MM.1S (cell line): ENCODE measurements around the gene LMX1B.

ENCODE experiments used
- DNase-seq: peaks from one replicate; pipeline ENCODE4 v3.0.0-alpha.2; 2015
- H2AFZ ChIP-seq: fragments of 300-600 bp; sonication (generic); 2 replicates; pipeline ENCODE4 v1.6.0; 2016; ENCODE audit warnings: antibody characterized with exemption, low read length
- H3F3A ChIP-seq: fragments of 300-600 bp; sonication (generic); 2 replicates; pipeline ENCODE4 v1.6.1; 2016; ENCODE audit warnings: mild to moderate bottlenecking, antibody characterized with exemption, low read length, moderate library complexity, mixed read lengths; ENCODE audit not compliant: insufficient read depth
- H3K27ac ChIP-seq: fragments of 300-600 bp; sonication (generic); 2 replicates; pipeline ENCODE4 v1.5.1; 2016; ENCODE audit warnings: mild to moderate bottlenecking, low read length
- H3K27me3 ChIP-seq: fragments of 300-600 bp; sonication (generic); replicated peaks from 2 replicates; pipeline ENCODE4 v1.6.0; 2016; ENCODE audit warnings: low read length; ENCODE audit not compliant: insufficient read depth
- H3K36me3 ChIP-seq: fragments of 300-600 bp; sonication (generic); replicated peaks from 2 replicates; pipeline ENCODE4 v1.6.1; 2016; ENCODE audit warnings: mild to moderate bottlenecking, low read length, mixed read lengths; ENCODE audit not compliant: insufficient read depth
- H3K4me1 ChIP-seq: fragments of 300-600 bp; sonication (generic); 2 replicates; pipeline ENCODE4 v1.6.1; 2016; ENCODE audit warnings: low read length, mixed read lengths
- H3K4me2 ChIP-seq: fragments of 300-600 bp; sonication (generic); 2 replicates; pipeline ENCODE4 v1.6.0; 2016; ENCODE audit warnings: low read depth, low read length
- H3K4me3 ChIP-seq: fragments of 300-600 bp; sonication (generic); 2 replicates; pipeline ENCODE4 v1.5.1; 2016; ENCODE audit warnings: low read length, mixed read lengths
- H3K79me2 ChIP-seq: fragments of 300-600 bp; sonication (generic); 2 replicates; pipeline ENCODE4 v1.6.1; 2016; ENCODE audit warnings: mixed run types, low read length, mixed read lengths
- H3K9ac ChIP-seq: fragments of 300-600 bp; sonication (generic); 2 replicates; pipeline ENCODE4 v1.6.1; 2016; ENCODE audit warnings: low read length, mixed read lengths
- H3K9me2 ChIP-seq: fragments of 300-600 bp; sonication (generic); replicated peaks from 2 replicates; pipeline ENCODE4 v1.6.1; 2016; ENCODE audit warnings: mild to moderate bottlenecking, low read length, mixed read lengths; ENCODE audit not compliant: insufficient read depth
- H3K9me3 ChIP-seq: fragments of 300-600 bp; sonication (generic); replicated peaks from 2 replicates; pipeline ENCODE4 v1.6.1; 2016; ENCODE audit warnings: mild to moderate bottlenecking, low read length, mixed read lengths; ENCODE audit not compliant: insufficient read depth
- H4K20me1 ChIP-seq: fragments of 300-600 bp; sonication (generic); 2 replicates; pipeline ENCODE4 v1.6.1; 2016; ENCODE audit warnings: mild to moderate bottlenecking, low read length, moderate library complexity, mixed read lengths; ENCODE audit not compliant: insufficient read depth
- CTCF ChIP-seq: fragments of 300-600 bp; sonication (generic); IDR thresholded peaks from 2 replicates; pipeline ENCODE4 v1.5.1; 2016; ENCODE audit warnings: antibody characterized with exemption, low read length, mixed read lengths
- EZH2 ChIP-seq: fragments of 300-600 bp; sonication (generic); optimal IDR thresholded peaks from 2 replicates; pipeline ENCODE3; 2017; ENCODE audit warnings: low read depth, mild to moderate bottlenecking, antibody characterized with exemption, low read length, mixed read lengths
- EZH2phosphoT487 ChIP-seq: fragments of 300-600 bp; sonication (generic); IDR thresholded peaks from 2 replicates; pipeline ENCODE4 v1.6.1; 2018; ENCODE audit warnings: antibody characterized with exemption, low read length

Gene LMX1B

GRCh38 chr9:126608551-126608950, 5.2 kb upstream of the LMX1B start:
- Histone ChIP-seq H4K20me1 (no peaks in the 10 kb centered on the region), H3K36me3 (no peaks in the 10 kb centered on the region), H3K79me2 (no peaks in the 10 kb centered on the region), H2AFZ (no peak overlapping the region), H3K4me3 (no peak overlapping the region), H3K27me3 (peaks cover 49% of the 10 kb centered on the region), H3K9me2 (no peaks in the 10 kb centered on the region), H3F3A (no peaks in the 10 kb centered on the region), H3K4me1 (0 out of 2 replicates have a peak, but pooled peaks cover 7% of the 10 kb centered on the region), H3K9me3 (no peaks in the 10 kb centered on the region), H3K27ac (no peak overlapping the region), H3K9ac (no peak overlapping the region), H3K4me2 (peak overlapping the region; percentile 58; the same call in 1 of the 2 replicates)
- TF ChIP-seq CTCF (no peak), EZH2 (no peak), EZH2phosphoT487 (no peak)
- no peak for DNase-seq

GRCh38 chr9:126609191-126609590, 4.5 kb upstream of the LMX1B start:
- no peak overlapping the region for H3K4me3 ChIP-seq
- no peaks in the 10 kb centered on the region for H3F3A ChIP-seq
- 0 out of 2 replicates have a peak, but pooled peaks cover 7% of the 10 kb centered on the region for H3K4me1 ChIP-seq
- no peak for DNase-seq
- H3K79me2 ChIP-seq = no peaks in the 10 kb centered on the region
- TF ChIP-seq EZH2phosphoT487 (no peak), CTCF (no peak), EZH2 (no peak)
- H3K9ac ChIP-seq = no peak overlapping the region
- no peak overlapping the region for H2AFZ ChIP-seq
- H3K27ac ChIP-seq = no peak overlapping the region
- H3K9me2 ChIP-seq = no peaks in the 10 kb centered on the region
- no peaks in the 10 kb centered on the region for H3K9me3 ChIP-seq
- H3K36me3 ChIP-seq = no peaks in the 10 kb centered on the region
- no peaks in the 10 kb centered on the region for H4K20me1 ChIP-seq
- H3K27me3 ChIP-seq = peaks cover 49% of the 10 kb centered on the region
- no peak overlapping the region for H3K4me2 ChIP-seq

- no peak for DNase-seq
- no peak overlapping the region for H2AFZ ChIP-seq
These were observed 3.9 kb upstream of the LMX1B start for GRCh38 chr9:126609711-126610388.

More at GRCh38 chr9:126609711-126610388, 3.9 kb upstream of the LMX1B start:
- H3K9me2 ChIP-seq = no peaks in the 10 kb centered on the region
- no peak overlapping the region for H3K4me3 ChIP-seq
- no peak overlapping the region for H3K4me2 ChIP-seq
- H3K9ac ChIP-seq = no peak overlapping the region
- no peak overlapping the region for H3K27ac ChIP-seq
- TF ChIP-seq EZH2phosphoT487 = no peak
- TF ChIP-seq CTCF = no peak
- TF ChIP-seq EZH2 = no peak
- H3K27me3 ChIP-seq = peaks cover 54% of the 10 kb centered on the region
- no peaks in the 10 kb centered on the region for H3K36me3 ChIP-seq
- 0 out of 2 replicates have a peak, but pooled peaks cover 7% of the 10 kb centered on the region for H3K4me1 ChIP-seq
- no peaks in the 10 kb centered on the region for H3K79me2 ChIP-seq
- H3F3A ChIP-seq = no peaks in the 10 kb centered on the region
- no peaks in the 10 kb centered on the region for H3K9me3 ChIP-seq
- no peaks in the 10 kb centered on the region for H4K20me1 ChIP-seq
